ENCODE results near the gene TRIM54.

TRIM54 gene

GRCh38 chr2:27307545-27308358 lies 25.5 kb downstream of the TRIM54 start:
- TF ChIP-seq, protein P1, sequence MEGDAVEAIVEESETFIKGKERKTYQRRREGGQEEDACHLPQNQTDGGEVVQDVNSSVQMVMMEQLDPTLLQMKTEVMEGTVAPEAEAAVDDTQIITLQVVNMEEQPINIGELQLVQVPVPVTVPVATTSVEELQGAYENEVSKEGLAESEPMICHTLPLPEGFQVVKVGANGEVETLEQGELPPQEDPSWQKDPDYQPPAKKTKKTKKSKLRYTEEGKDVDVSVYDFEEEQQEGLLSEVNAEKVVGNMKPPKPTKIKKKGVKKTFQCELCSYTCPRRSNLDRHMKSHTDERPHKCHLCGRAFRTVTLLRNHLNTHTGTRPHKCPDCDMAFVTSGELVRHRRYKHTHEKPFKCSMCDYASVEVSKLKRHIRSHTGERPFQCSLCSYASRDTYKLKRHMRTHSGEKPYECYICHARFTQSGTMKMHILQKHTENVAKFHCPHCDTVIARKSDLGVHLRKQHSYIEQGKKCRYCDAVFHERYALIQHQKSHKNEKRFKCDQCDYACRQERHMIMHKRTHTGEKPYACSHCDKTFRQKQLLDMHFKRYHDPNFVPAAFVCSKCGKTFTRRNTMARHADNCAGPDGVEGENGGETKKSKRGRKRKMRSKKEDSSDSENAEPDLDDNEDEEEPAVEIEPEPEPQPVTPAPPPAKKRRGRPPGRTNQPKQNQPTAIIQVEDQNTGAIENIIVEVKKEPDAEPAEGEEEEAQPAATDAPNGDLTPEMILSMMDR (IDR thresholded peaks at IDR 0.05), result no peak
- Histone ChIP-seq H3K4me3 (ENCODE audit: low read depth, low read length) (no peak overlapping the region), H2AFZ (no peak overlapping the region), H3K27me3 (ENCODE audit: control insufficient read depth, insufficient read depth, low read length) (peaks cover 10% of the 10 kb centered on the region), H3K9ac (no peak overlapping the region), H3K79me2 (no peaks in the 10 kb centered on the region), H3K4me1 (peaks cover 8% of the 10 kb centered on the region), H3K4me2 (ENCODE audit: low read length) (no peak overlapping the region), H3K36me3 (ENCODE audit: control insufficient read depth, insufficient read depth, low read length) (no peaks in the 10 kb centered on the region), H3K9me3 (ENCODE audit: control insufficient read depth, low read length) (no peaks in the 10 kb centered on the region), H3K27ac (no peak overlapping the region)

- H3K36me3 ChIP-seq (ENCODE audit: control insufficient read depth, insufficient read depth, low read length), result no peaks in the 10 kb centered on the region
- no peak within 1 kb of the TSS for H2AFZ ChIP-seq
- no peak within 1 kb of the TSS for H3K4me3 ChIP-seq (ENCODE audit: low read depth, low read length)
- H3K4me2 ChIP-seq (ENCODE audit: low read length), result no peak within 1 kb of the TSS
- no peaks in the 10 kb centered on the region for H3K79me2 ChIP-seq
- no peak within 1 kb of the TSS for H3K9ac ChIP-seq
- TF ChIP-seq, protein P1 (IDR thresholded peaks at IDR 0.05), result no peak
- H3K4me1 ChIP-seq, result peaks cover 6% of the 10 kb centered on the region
- peaks cover 10% of the 10 kb centered on the region for H3K27me3 ChIP-seq (ENCODE audit: control insufficient read depth, insufficient read depth, low read length)
- H3K9me3 ChIP-seq (ENCODE audit: control insufficient read depth, low read length), result no peaks in the 10 kb centered on the region
- no peak within 1 kb of the TSS for H3K27ac ChIP-seq
These were observed 26.2 kb downstream of the TRIM54 start, which contains the start of gene UCN for GRCh38 chr2:27308359-27308881. Gene UCN (minus strand): TSS chr2:27308445. CDS start chr2:27307895, 550 bp downstream.

GRCh38 chr2:27309651-27310050 lies 27.4 kb downstream of the TRIM54 start:
- H3K79me2 ChIP-seq, result no peaks in the 10 kb centered on the region
- no peaks in the 10 kb centered on the region for H3K36me3 ChIP-seq (ENCODE audit: control insufficient read depth, insufficient read depth, low read length)
- no peaks in the 10 kb centered on the region for H3K9me3 ChIP-seq (ENCODE audit: control insufficient read depth, low read length)
- TF ChIP-seq, protein P1 (IDR thresholded peaks at IDR 0.05), result no peak
- H3K4me2 ChIP-seq (ENCODE audit: low read length), result no peak overlapping the region
- H3K4me1 ChIP-seq, result peaks cover 6% of the 10 kb centered on the region
- H2AFZ ChIP-seq, result no peak overlapping the region
- H3K9ac ChIP-seq, result no peak overlapping the region
- peaks cover 10% of the 10 kb centered on the region for H3K27me3 ChIP-seq (ENCODE audit: control insufficient read depth, insufficient read depth, low read length)
- no peak overlapping the region for H3K27ac ChIP-seq
- H3K4me3 ChIP-seq (ENCODE audit: low read depth, low read length), result no peak overlapping the region

DNA sequence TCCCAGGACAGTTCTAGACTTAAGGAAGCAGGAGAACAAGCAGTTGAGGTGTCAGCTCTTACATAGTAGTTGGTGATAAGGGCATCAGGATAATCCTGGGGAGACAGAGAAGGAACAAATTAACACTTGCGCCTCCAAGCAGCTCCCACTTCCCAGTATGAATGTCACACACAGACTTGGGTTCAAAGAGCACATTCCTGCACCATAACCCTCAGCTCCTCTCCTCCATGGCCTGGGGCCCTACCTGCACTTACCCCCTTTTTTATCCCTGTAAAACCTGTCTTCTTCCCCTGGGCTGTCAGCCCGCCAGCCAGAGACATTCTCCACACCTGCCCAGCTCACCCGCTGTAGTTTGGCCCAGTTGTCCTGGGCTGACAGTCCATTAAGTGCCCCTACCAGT lies 29.9 kb downstream of the TRIM54 start:
- Histone ChIP-seq H3K4me2 (ENCODE audit: low read length) (no peak overlapping the region), H3K9ac (no peak overlapping the region), H3K27me3 (ENCODE audit: control insufficient read depth, insufficient read depth, low read length) (peaks cover 5% of the 10 kb centered on the region), H3K4me3 (ENCODE audit: low read depth, low read length) (no peak overlapping the region), H3K27ac (no peak overlapping the region), H2AFZ (no peak overlapping the region), H3K4me1 (peaks cover 3% of the 10 kb centered on the region), H3K9me3 (ENCODE audit: control insufficient read depth, low read length) (no peaks in the 10 kb centered on the region), H3K79me2 (peaks cover 3% of the 10 kb centered on the region), H3K36me3 (ENCODE audit: control insufficient read depth, insufficient read depth, low read length) (no peaks in the 10 kb centered on the region)
- TF ChIP-seq, protein P1 (IDR thresholded peaks at IDR 0.05), result no peak

Data from parathyroid adenoma (tissue), 2 donors.